ENCODE results near the gene NFS1. TPM values are rescaled to one million over a fixed set of nuclear protein-coding genes. Genes with fewer than 3 reads are reported as not detected.

Gene NFS1
- total RNA-seq, 4 donors from 2014 or later: 39.7 to 73.2 (median 47.3) TPM

- Histone ChIP-seq H3K4me1 (no peaks in the 10 kb centered on the region), H3K9me3 (no peaks in the 10 kb centered on the region), H3K27me3 (no peaks in the 10 kb centered on the region), H3K4me3 (no peak overlapping the region), H3K27ac (no peak overlapping the region), H3K36me3 (peaks cover 76% of the 10 kb centered on the region)
- DNase-seq (ENCODE audit: low spot score in 2 of 2): no peak
- TF ChIP-seq POLR2A (IDR thresholded peaks at IDR 0.05): no peak
- TF ChIP-seq POLR2AphosphoS5 (IDR thresholded peaks at IDR 0.05): no peak
- TF ChIP-seq CTCF (IDR thresholded peaks at IDR 0.05): no peak
- TF ChIP-seq EP300 (IDR thresholded peaks at IDR 0.05): no peak
- 93% methylated on average over 7 of the region's 13 CpGs for WGBS
Observed at GRCh38 chr20:35626386-35627001, 72.7 kb downstream of the NFS1 start.

GRCh38 chr20:35625584-35626385, 73.4 kb downstream of the NFS1 start:
- Histone ChIP-seq H3K4me1 (no peaks in the 10 kb centered on the region), H3K36me3 (peaks cover 68% of the 10 kb centered on the region), H3K27me3 (no peaks in the 10 kb centered on the region), H3K9me3 (no peaks in the 10 kb centered on the region), H3K4me3 (no peak overlapping the region), H3K27ac (no peak overlapping the region)
- DNase-seq (ENCODE audit: low spot score in 2 of 2): no peak
- 88% methylated on average over 6 of the region's 6 CpGs for WGBS
- TF ChIP-seq POLR2AphosphoS5 (IDR thresholded peaks at IDR 0.05) (no peak), EP300 (IDR thresholded peaks at IDR 0.05) (no peak), CTCF (IDR thresholded peaks at IDR 0.05) (no peak), POLR2A (IDR thresholded peaks at IDR 0.05) (no peak)

GRCh38 chr20:35621560-35621946, 77.6 kb downstream of the NFS1 start:
- H3K4me1 ChIP-seq: peaks cover 32% of the 10 kb centered on the region
- no peaks in the 10 kb centered on the region for H3K9me3 ChIP-seq
- peaks cover 28% of the 10 kb centered on the region for H3K36me3 ChIP-seq
- no peak for TF ChIP-seq POLR2A (IDR thresholded peaks at IDR 0.05)
- TF ChIP-seq POLR2AphosphoS5 (IDR thresholded peaks at IDR 0.05): no peak
- no peak for TF ChIP-seq CTCF (IDR thresholded peaks at IDR 0.05)
- TF ChIP-seq EP300 (IDR thresholded peaks at IDR 0.05): no peak
- H3K4me3 ChIP-seq: no peak overlapping the region
- 86% methylated on average over 2 of the region's 2 CpGs for WGBS
- H3K27me3 ChIP-seq: no peaks in the 10 kb centered on the region
- no peak for DNase-seq (ENCODE audit: low spot score in 2 of 2)
- H3K27ac ChIP-seq: no peak overlapping the region

GRCh38 chr20:35620818-35621559, 78.2 kb downstream of the NFS1 start:
- Histone ChIP-seq H3K27me3 (no peaks in the 10 kb centered on the region), H3K9me3 (no peaks in the 10 kb centered on the region), H3K36me3 (peaks cover 22% of the 10 kb centered on the region), H3K4me3 (no peak overlapping the region), H3K4me1 (peaks cover 32% of the 10 kb centered on the region), H3K27ac (no peak overlapping the region)
- WGBS: 93% methylated on average over 10 of the region's 11 CpGs
- no peak for TF ChIP-seq POLR2A (IDR thresholded peaks at IDR 0.05)
- no peak for TF ChIP-seq CTCF (IDR thresholded peaks at IDR 0.05)
- TF ChIP-seq EP300 (IDR thresholded peaks at IDR 0.05): no peak
- TF ChIP-seq POLR2AphosphoS5 (IDR thresholded peaks at IDR 0.05): no peak
- DNase-seq (ENCODE audit: low spot score in 2 of 2): no peak
